ENCODE data around the gene ARID1B. TPM values are rescaled to one million over a fixed set of nuclear protein-coding genes. Genes with fewer than 3 reads are reported as not detected.

Gene ARID1B
- total and polyA plus RNA-seq, 2 experiments from 2014 or later, result 41.9 to 72.7 TPM

DNA sequence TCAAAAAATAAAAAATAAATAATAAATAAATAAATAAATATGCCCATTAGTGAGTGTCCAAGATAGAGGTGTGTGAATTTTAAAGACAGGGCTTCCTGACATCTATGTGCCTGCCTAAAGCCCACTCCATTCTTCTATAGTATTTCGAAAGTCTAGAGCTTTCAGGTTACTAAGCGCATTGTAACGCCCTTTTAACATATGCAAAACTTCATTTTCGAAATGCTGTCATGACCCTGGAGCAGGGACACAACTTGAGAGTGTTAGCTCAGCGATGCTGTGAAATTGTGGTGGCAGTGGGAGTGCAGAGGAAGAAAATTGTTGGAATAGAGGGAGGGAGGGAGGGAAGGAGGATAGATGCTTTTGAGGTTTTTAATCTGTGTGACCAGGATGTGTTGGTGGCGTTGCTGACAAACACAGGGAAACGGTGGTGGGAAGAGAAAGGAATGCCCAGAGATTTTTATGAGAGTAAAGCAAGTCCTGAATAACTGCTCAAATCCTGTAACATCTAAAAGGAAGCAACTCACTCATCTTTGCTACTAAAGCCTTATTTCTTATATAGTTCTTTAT is 169.3 kb downstream of the ARID1B start:
- DNase-seq (ENCODE audit: low read depth in 1 of 2, low spot score in 1 of 2), result no peak
- no peak overlapping the region for H3K27ac ChIP-seq
- no peak overlapping the region for H3K4me3 ChIP-seq
- no peaks in the 10 kb centered on the region for H3K36me3 ChIP-seq
- H3K4me1 ChIP-seq (ENCODE audit: low read depth), result peaks cover 8% of the 10 kb centered on the region
- TF ChIP-seq, protein P1, sequence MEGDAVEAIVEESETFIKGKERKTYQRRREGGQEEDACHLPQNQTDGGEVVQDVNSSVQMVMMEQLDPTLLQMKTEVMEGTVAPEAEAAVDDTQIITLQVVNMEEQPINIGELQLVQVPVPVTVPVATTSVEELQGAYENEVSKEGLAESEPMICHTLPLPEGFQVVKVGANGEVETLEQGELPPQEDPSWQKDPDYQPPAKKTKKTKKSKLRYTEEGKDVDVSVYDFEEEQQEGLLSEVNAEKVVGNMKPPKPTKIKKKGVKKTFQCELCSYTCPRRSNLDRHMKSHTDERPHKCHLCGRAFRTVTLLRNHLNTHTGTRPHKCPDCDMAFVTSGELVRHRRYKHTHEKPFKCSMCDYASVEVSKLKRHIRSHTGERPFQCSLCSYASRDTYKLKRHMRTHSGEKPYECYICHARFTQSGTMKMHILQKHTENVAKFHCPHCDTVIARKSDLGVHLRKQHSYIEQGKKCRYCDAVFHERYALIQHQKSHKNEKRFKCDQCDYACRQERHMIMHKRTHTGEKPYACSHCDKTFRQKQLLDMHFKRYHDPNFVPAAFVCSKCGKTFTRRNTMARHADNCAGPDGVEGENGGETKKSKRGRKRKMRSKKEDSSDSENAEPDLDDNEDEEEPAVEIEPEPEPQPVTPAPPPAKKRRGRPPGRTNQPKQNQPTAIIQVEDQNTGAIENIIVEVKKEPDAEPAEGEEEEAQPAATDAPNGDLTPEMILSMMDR (IDR thresholded peaks at IDR 0.05; ENCODE audit: low read depth, low read length), result no peak
- no peaks in the 10 kb centered on the region for H3K27me3 ChIP-seq
- no peaks in the 10 kb centered on the region for H3K9me3 ChIP-seq (ENCODE audit: low read depth)

- H3K27me3 ChIP-seq, result no peaks in the 10 kb centered on the region
- peaks cover 19% of the 10 kb centered on the region for H3K4me1 ChIP-seq (ENCODE audit: low read depth)
- no peaks in the 10 kb centered on the region for H3K9me3 ChIP-seq (ENCODE audit: low read depth)
- no peak for DNase-seq (ENCODE audit: low read depth in 1 of 2, low spot score in 1 of 2)
- TF ChIP-seq, protein P1 (IDR thresholded peaks at IDR 0.05; ENCODE audit: low read depth, low read length), result no peak
- no peaks in the 10 kb centered on the region for H3K36me3 ChIP-seq
- H3K4me3 ChIP-seq, result no peak overlapping the region
- no peak overlapping the region for H3K27ac ChIP-seq
Measured at GRCh38 chr6:156948277-156948676, 171.1 kb downstream of the ARID1B start.

GRCh38 chr6:156948807-156949206 is 171.6 kb downstream of the ARID1B start:
- Histone ChIP-seq H3K36me3 (no peaks in the 10 kb centered on the region), H3K27ac (no peak overlapping the region), H3K9me3 (ENCODE audit: low read depth) (no peaks in the 10 kb centered on the region), H3K4me3 (no peak overlapping the region), H3K4me1 (ENCODE audit: low read depth) (peaks cover 23% of the 10 kb centered on the region), H3K27me3 (no peaks in the 10 kb centered on the region)
- DNase-seq (ENCODE audit: low read depth in 1 of 2, low spot score in 1 of 2), result peak in 1 of 2 donors; percentile 65
- TF ChIP-seq, protein P1 (IDR thresholded peaks at IDR 0.05; ENCODE audit: low read depth, low read length), result no peak

DNA sequence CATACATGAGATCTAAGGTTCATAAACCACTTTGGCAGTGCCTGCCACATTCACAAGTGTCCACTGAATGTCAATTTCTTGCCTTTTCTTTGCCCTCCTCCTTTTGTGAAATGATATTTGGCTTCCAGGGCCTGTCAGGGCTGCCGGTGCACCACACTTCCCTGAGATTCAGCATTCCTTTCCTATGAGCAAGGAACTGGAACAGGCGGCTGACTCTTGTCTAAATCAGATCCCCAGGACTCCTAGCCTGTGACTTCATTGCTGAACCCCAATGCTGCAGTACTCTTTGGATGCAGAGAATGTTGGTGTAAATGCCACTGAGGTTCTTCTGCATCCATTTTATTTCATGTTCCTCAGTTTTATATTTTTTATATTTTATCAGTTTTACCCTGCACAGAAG is 172.2 kb downstream of the ARID1B start:
- TF ChIP-seq, protein P1 (IDR thresholded peaks at IDR 0.05; ENCODE audit: low read depth, low read length), result no peak
- H3K27me3 ChIP-seq, result no peaks in the 10 kb centered on the region
- no peaks in the 10 kb centered on the region for H3K9me3 ChIP-seq (ENCODE audit: low read depth)
- peak in 1 of 2 donors; percentile 64 for DNase-seq (ENCODE audit: low read depth in 1 of 2, low spot score in 1 of 2)
- no peaks in the 10 kb centered on the region for H3K36me3 ChIP-seq
- H3K4me1 ChIP-seq (ENCODE audit: low read depth), result peaks cover 28% of the 10 kb centered on the region
- H3K4me3 ChIP-seq, result no peak overlapping the region
- H3K27ac ChIP-seq, result no peak overlapping the region

GRCh38 chr6:156950084-156950483 is 172.9 kb downstream of the ARID1B start:
- TF ChIP-seq, protein P1 (IDR thresholded peaks at IDR 0.05; ENCODE audit: low read depth, low read length), result no peak
- DNase-seq (ENCODE audit: low read depth in 1 of 2, low spot score in 1 of 2), result no peak
- Histone ChIP-seq H3K9me3 (ENCODE audit: low read depth) (no peaks in the 10 kb centered on the region), H3K36me3 (no peaks in the 10 kb centered on the region), H3K4me1 (ENCODE audit: low read depth) (peaks cover 31% of the 10 kb centered on the region), H3K27ac (no peak overlapping the region), H3K4me3 (no peak overlapping the region), H3K27me3 (no peaks in the 10 kb centered on the region)
